Activated naive CD8-positive, alpha-beta T cell treated with anti-CD3 and anti-CD28 coated beads, Interleukin-2, amount 10 ng/mL, durations not matched to agents 7 days and 5 days (primary cell): ENCODE data around the gene HEXIM2. TPM values are rescaled to one million over a fixed set of nuclear protein-coding genes. Genes with fewer than 3 reads are reported as not detected.
A peak's percentile ranks its signal among the peaks of the same experiment; 100 is the strongest.

Experiments used
- ATAC-seq: fragments of 150-1000 bp; cut with Tn5 transposase; one replicate; pipeline ENCODE4 v1.10.0; 2021; ENCODE audit warnings: low read depth, moderate library complexity
- POLR2A ChIA-PET: fragments of 350-600 bp; sonication (Branson Sonifier 250); formaldehyde crosslinking; loops from one replicate; lab custom pipeline; 2021; ENCODE audit warnings: antibody characterized with exemption; lab: Charles Lee
- DNase-seq: peaks from one replicate; pipeline ENCODE4 v3.0.0; 2021
- H3K27ac Mint-ChIP-seq: one replicate; pipeline ENCODE4 v1.8.0; 2022; ENCODE audit warnings: mild to moderate bottlenecking, mixed read lengths
- H3K27me3 Mint-ChIP-seq: one replicate; pipeline ENCODE4 v1.8.0; 2022; ENCODE audit warnings: mild to moderate bottlenecking, moderate library complexity, mixed read lengths
- H3K36me3 Mint-ChIP-seq: one replicate; pipeline ENCODE4 v1.8.0; 2021; ENCODE audit warnings: mild to moderate bottlenecking, mixed read lengths
- H3K4me1 Mint-ChIP-seq: one replicate; pipeline ENCODE4 v1.8.0; 2021; ENCODE audit warnings: mixed read lengths
- H3K4me3 Mint-ChIP-seq: one replicate; pipeline ENCODE4 v1.8.0; 2022; ENCODE audit warnings: mild to moderate bottlenecking, moderate library complexity, mixed read lengths
- H3K9me3 Mint-ChIP-seq: one replicate; pipeline ENCODE4 v1.8.0; 2021; ENCODE audit warnings: mixed read lengths
- total RNA-seq, 2 experiments: library from RNA; stranded (reverse); gene quantifications; one replicate each; pipeline ENCODE4 v1.2.3, GENCODE V29; 2021

The HEXIM2 gene
- 1 to 10 TPM; 6.7 to 7.7 TPM for total RNA-seq

DNA sequence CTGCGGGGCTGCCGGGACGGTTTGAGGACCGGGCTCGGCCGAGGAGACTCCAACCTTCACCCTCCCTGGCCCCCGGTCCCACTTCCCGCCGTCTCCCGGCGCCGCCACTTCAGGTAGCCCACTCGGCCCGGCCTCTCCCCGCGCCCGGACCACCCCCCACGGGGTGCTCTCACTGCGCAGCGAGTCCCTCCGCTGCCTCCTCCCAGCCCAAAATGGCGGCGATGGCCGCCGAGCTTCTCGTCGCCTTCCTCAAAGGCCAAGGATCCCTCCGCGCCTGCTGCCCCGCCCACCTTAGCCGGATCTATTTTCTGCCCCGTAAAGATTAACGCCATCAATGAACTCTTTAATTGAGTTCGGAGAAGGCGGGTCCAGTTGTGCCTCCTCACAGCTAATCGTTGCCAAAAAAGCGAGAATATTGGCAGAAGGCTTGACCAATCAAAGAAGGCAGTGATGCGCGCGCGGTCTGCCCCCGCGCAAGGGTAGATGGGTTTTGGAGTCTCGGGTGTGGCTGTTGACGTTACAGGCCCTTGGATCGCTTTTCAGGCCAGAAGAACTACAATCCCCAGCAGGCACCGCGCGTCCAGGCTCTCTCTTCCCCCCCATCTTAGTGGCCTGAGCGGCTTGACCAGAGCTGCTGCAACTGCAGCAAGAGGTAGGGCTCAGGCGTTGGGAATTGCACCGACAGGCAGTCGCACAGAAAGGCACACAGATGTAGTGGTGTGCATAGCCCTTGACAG lies at the start of gene HEXIM2:
HEXIM2 (plus strand) TSS at position 588 of the 737 bp plus-strand sequence. CDS start 919 bp downstream, outside the sequence.
- H3K27me3 Mint-ChIP-seq = no peaks in the 10 kb centered on the region
- POLR2A ChIA-PET = interaction anchor here (0.6 to 7.3 kb wide), 25 partner anchors 8 to 233 kb away, joined by 3 to 290 read pairs (median 5); partner anchors contain the start of genes ACBD4, C1QL1, HEXIM1 and MAP3K14
- peaks cover 18% of the 10 kb centered on the region for H3K36me3 Mint-ChIP-seq
- DNase-seq (peak; percentile 96), ATAC-seq (peak; percentile 97)
- H3K9me3 Mint-ChIP-seq = no peaks in the 10 kb centered on the region
- peak within 1 kb of the TSS; percentile 99 for H3K4me3 Mint-ChIP-seq
- peaks cover 36% of the 10 kb centered on the region for H3K4me1 Mint-ChIP-seq
- peak within 1 kb of the TSS; percentile 99 for H3K27ac Mint-ChIP-seq

DNA sequence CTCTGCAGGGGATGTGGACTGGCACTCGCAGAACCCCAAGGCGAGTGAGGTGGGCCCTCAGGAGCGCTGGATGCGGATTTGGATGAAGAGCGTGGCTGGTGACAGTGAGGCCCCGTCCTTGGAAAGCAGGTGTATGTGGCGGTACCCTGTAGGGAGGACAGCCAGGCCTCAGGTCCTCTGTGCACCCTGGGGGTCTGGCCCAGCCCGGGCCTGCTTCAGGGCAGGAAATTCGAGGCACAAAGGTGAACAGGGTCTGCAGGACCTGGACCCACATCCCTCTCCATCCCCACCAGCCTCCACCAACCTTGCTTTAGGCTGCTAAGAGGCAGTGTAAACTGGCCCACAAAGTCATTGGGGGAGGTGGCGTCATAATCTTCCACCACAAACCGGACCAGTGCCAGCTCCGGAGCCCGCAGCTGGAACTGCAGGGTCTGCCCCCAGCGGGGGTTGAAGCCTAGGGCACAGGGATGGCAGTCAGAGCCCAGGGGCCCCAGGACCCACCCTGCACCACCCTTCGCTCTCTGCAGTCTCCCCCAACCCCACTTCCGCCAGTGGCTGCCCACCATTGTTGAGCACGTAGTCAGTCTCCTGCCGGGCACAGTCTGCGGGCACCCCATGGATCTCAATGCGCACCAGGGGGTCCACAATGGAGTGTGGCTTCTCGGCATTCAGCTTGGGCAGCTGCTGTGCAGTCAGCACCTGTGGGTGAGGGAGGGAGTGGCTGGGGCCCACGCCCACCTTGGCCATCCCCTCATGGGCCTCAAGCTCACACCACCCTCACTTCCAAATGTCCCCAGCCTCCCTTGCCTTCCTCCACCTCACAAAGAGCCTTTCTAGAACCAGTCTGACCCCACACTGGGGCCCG lies 48.9 kb upstream of the HEXIM2 start:
- Mint-ChIP-seq H3K9me3 (no peaks in the 10 kb centered on the region), H3K4me3 (no peak overlapping the region), H3K36me3 (no peaks in the 10 kb centered on the region), H3K27ac (no peak overlapping the region), H3K27me3 (peaks cover 1% of the 10 kb centered on the region), H3K4me1 (no peaks in the 10 kb centered on the region)
- ATAC-seq (no peak), DNase-seq (no peak)
- POLR2A ChIA-PET = no interaction called here

DNA sequence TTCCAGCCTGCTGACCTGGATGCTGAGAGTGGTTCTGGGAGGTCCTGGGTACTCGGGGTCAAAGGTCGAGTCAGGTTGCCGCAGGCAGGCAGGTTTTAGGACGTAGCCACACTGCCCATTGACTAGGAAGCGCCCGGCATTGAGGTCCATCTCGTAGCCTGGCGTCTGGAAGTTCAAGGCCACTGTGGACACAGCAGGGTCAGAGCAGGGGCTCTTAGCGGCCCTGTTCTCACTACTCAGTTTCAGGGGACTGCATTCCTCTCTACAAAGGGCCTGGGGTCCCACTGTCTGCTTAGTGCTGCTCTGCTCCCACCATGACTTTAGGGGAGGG lies 48.3 kb upstream of the HEXIM2 start:
- no peaks in the 10 kb centered on the region for H3K9me3 Mint-ChIP-seq
- H3K4me1 Mint-ChIP-seq = no peaks in the 10 kb centered on the region

DNA sequence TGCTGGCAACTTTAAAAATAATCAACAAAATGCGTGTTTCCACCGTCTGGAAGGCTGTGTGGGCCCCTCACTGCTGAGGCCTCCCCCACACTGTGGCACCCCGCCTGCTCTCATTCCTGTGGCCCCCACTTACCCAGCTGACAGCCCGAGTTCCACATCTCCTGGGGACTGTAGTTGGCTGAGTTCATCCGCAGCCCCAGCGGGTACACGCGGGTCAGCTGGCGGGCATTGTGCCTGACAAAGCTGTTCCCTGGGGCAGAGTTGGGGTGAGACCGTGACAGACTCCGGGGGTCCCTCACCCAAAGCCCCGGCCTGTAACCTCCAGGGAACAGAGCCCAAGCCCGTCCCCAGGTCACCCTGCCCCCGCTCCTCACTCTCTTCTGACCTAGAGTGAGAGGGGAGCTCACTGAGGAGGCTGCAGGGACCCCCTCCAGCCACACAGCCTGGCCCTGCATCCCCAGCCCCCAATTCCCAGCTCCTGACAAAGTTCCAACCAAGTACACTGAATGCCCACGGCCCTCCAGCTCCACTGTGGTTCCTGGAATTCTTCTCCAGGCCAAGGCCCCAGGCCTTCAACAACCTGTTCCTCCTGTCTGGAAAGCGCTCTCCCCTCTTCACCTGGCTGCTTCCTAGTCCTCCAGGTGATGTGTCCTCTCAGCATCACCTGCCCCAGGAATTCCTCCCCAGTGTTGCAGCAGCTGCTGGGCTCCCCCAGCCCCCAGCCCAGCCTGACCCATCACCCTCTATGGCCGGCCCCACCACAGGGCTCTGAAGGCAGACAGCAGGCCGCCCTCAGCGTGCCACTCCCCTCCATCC lies 47.4 kb upstream of the HEXIM2 start:
- Mint-ChIP-seq H3K36me3 (no peaks in the 10 kb centered on the region), H3K4me3 (no peak overlapping the region), H3K27ac (no peak overlapping the region)

More for the DNA sequence above, 48.3 kb upstream of the HEXIM2 start:
- Mint-ChIP-seq H3K4me3 (no peak overlapping the region), H3K27ac (no peak overlapping the region), H3K36me3 (no peaks in the 10 kb centered on the region), H3K27me3 (peaks cover 1% of the 10 kb centered on the region)
- no peak for ATAC-seq
- POLR2A ChIA-PET = no interaction called here
- DNase-seq = no peak

GRCh38 chr17:45115015-45115625 lies 46.6 kb upstream of the HEXIM2 start:
- Mint-ChIP-seq H3K9me3 (no peaks in the 10 kb centered on the region), H3K4me3 (no peak overlapping the region), H3K27ac (no peak overlapping the region), H3K27me3 (peaks cover 4% of the 10 kb centered on the region), H3K36me3 (no peaks in the 10 kb centered on the region), H3K4me1 (no peaks in the 10 kb centered on the region)
- DNase-seq (no peak), ATAC-seq (no peak)
- POLR2A ChIA-PET = no interaction called here

More for the DNA sequence above, 47.4 kb upstream of the HEXIM2 start:
- POLR2A ChIA-PET = no interaction called here
- DNase-seq (no peak), ATAC-seq (no peak)
- H3K4me1 Mint-ChIP-seq = no peaks in the 10 kb centered on the region
- no peaks in the 10 kb centered on the region for H3K9me3 Mint-ChIP-seq
- H3K27me3 Mint-ChIP-seq = peaks cover 1% of the 10 kb centered on the region

DNA sequence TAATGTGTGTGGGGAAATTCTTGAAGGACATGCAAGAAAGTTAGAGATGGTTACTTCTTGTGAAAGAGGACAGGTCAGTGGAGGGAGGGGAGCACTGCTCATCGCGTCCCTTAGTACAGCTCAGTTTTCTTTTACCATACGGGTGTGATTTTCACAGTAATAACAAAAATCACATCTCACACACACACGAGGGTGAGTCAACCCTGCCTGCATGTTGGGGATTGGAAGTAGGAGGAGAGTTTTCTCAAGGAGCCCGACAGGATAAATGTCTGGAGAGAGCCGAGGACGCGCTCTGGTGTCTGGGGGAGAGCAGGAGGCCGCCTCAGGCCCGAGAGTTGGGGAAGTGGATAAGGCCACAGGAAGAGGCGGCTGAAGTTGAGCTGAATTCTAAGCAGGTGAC lies 45.8 kb upstream of the HEXIM2 start:
- Mint-ChIP-seq H3K4me1 (no peaks in the 10 kb centered on the region), H3K36me3 (no peaks in the 10 kb centered on the region), H3K4me3 (no peak overlapping the region), H3K27ac (no peak overlapping the region), H3K9me3 (no peaks in the 10 kb centered on the region), H3K27me3 (peaks cover 4% of the 10 kb centered on the region)
- DNase-seq (no peak), ATAC-seq (no peak)
- POLR2A ChIA-PET = no interaction called here

DNA sequence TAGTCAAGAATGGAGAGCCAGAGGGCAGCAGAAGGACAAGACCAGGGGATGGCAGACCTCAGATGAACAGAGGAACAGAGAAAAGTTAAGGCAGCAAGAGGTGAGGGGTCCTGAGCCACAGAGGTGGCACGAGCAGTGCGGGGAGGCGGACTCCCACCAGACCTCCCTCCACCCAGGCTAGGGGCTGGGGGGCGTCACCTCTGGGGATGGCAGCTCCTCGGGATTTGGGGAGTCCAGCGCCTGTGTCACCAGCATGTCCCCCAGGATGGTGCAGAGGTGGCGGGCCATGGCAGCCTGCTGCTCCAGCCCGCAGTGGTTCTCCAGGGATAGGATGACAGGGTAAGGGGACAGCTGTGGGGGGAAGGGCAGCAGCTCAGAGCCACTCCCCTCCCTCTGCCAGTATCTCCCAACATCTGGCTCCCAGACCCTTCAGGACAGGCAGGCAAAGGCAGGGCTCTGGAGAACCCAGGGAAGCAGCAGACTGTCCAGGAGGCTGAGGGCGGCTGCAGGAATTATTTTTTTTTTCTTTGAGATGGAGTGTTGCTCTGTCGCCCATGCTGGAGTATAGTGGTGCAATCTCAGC lies 45.1 kb upstream of the HEXIM2 start:
- Mint-ChIP-seq H3K27me3 (peaks cover 6% of the 10 kb centered on the region), H3K4me3 (no peak overlapping the region), H3K36me3 (no peaks in the 10 kb centered on the region), H3K9me3 (no peaks in the 10 kb centered on the region), H3K4me1 (no peaks in the 10 kb centered on the region), H3K27ac (no peak overlapping the region)
- no peak for ATAC-seq
- POLR2A ChIA-PET = no interaction called here
- DNase-seq = no peak

DNA sequence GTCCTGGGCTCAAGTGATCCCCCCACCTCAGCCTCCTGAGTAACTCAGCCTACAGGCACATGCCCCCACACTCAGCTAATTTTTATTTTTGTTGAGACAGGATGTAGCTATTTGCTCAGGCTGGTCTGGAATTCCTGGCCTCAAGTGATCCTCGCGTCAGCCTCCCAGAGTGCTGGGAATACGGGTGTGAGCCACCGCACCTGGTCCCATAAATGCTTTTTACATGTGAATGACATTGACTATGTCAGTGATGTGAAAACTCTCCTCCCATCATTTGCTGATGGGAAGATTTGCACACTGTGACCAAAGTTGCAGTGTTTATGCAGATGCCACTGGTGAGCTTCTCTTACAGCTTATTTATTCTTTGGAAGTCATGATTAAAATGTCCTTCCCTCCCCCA lies 44.3 kb upstream of the HEXIM2 start:
- peaks cover 11% of the 10 kb centered on the region for H3K27me3 Mint-ChIP-seq
- no peak overlapping the region for H3K4me3 Mint-ChIP-seq
- H3K36me3 Mint-ChIP-seq = no peaks in the 10 kb centered on the region
- no peak overlapping the region for H3K27ac Mint-ChIP-seq
- DNase-seq (no peak), ATAC-seq (no peak)
- H3K9me3 Mint-ChIP-seq = no peaks in the 10 kb centered on the region
- H3K4me1 Mint-ChIP-seq = no peaks in the 10 kb centered on the region
- POLR2A ChIA-PET = no interaction called here

GRCh38 chr17:45117848-45118646 lies 43.6 kb upstream of the HEXIM2 start:
- no peak overlapping the region for H3K27ac Mint-ChIP-seq
- no peak for ATAC-seq
- H3K9me3 Mint-ChIP-seq = no peaks in the 10 kb centered on the region
- H3K4me3 Mint-ChIP-seq = no peak overlapping the region
- H3K36me3 Mint-ChIP-seq = no peaks in the 10 kb centered on the region
- H3K4me1 Mint-ChIP-seq = no peaks in the 10 kb centered on the region
- peaks cover 11% of the 10 kb centered on the region for H3K27me3 Mint-ChIP-seq
- POLR2A ChIA-PET = no interaction called here
- DNase-seq = no peak

DNA sequence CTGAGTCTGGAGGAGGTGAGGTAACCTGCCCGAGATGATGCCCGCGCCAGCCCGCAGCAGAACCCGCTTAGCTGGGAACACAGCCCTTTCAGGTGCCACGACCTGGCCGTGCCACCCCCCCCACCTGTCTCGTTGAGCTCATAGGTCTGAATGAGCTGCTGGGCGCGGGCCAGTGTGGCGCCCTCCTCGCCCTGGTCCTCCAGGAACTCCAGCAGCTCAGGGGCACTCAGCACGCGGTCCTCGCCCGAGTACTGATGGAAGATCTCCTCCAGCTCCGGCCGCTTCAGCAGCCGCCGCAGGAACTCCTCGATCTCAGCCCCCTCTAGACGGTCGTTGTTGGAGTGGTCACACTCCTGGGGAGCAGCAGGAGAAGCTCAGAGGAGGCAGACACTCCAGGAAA lies 43.0 kb upstream of the HEXIM2 start:
- POLR2A ChIA-PET = no interaction called here
- Mint-ChIP-seq H3K9me3 (no peaks in the 10 kb centered on the region), H3K4me3 (no peak overlapping the region), H3K36me3 (no peaks in the 10 kb centered on the region), H3K27ac (no peak overlapping the region), H3K27me3 (peaks cover 11% of the 10 kb centered on the region), H3K4me1 (no peaks in the 10 kb centered on the region)
- DNase-seq = no peak
- no peak for ATAC-seq

- Mint-ChIP-seq H3K27ac (no peak overlapping the region), H3K4me1 (no peaks in the 10 kb centered on the region), H3K36me3 (no peaks in the 10 kb centered on the region), H3K4me3 (no peak overlapping the region), H3K9me3 (no peaks in the 10 kb centered on the region), H3K27me3 (peaks cover 11% of the 10 kb centered on the region)
- DNase-seq (no peak), ATAC-seq (no peak)
- POLR2A ChIA-PET = no interaction called here
Observed at GRCh38 chr17:45119964-45120363, 41.7 kb upstream of the HEXIM2 start.

DNA sequence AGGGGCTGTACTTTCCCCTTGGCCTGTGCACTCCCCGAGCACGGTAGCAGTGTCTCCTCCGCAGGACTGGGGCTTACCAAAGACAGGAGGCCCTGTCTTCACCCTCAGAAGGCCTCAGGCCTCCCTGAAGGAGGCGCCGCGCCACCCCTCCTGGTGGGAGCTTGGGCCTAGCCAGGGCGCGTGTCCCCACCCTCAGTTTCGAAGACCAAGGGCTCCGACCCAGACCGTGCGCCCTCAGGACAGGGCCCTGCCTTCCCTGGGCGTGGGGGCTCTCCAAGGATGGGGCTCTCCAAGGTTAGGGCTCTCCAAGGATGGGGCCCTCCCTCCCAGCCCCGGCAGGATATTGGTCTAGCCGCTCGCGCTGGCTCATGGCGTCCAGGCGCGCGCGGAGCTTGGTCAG lies 41.1 kb upstream of the HEXIM2 start:
- Mint-ChIP-seq H3K27ac (no peak overlapping the region), H3K36me3 (no peaks in the 10 kb centered on the region), H3K9me3 (no peaks in the 10 kb centered on the region)

More for the DNA sequence above, 41.1 kb upstream of the HEXIM2 start:
- no peak overlapping the region for H3K4me3 Mint-ChIP-seq
- ATAC-seq = no peak
- POLR2A ChIA-PET = no interaction called here
- DNase-seq = no peak
- H3K27me3 Mint-ChIP-seq = peaks cover 11% of the 10 kb centered on the region
- H3K4me1 Mint-ChIP-seq = no peaks in the 10 kb centered on the region
